SK-N-SH treated with all-trans-retinoic acid at 6 μM for 48 hours (cell line): ENCODE results near the gene RCOR2.

Experiments used
- ATAC-seq: fragments of 200-7000 bp; cut with Tn5 transposase; 3 replicates; pipeline ENCODE4 v1.9.1; 2020; ENCODE audit warnings: mild to moderate bottlenecking, moderate library complexity
- ARNTL ChIP-seq: fragments of 450-650 bp; formaldehyde crosslinking; IDR thresholded peaks from 2 replicates; pipeline ENCODE4 v1.5.0; 2020; ENCODE audit warnings: low read depth, mild to moderate bottlenecking, moderate library complexity, borderline replicate concordance
- BACH2 ChIP-seq: fragments of 250-450 bp; sonication (Bioruptor Pico); IDR thresholded peaks from 2 replicates; pipeline ENCODE4 v1.9.0; 2021; ENCODE audit warnings: mild to moderate bottlenecking, borderline replicate concordance
- CSDC2 ChIP-seq: fragments of 250-450 bp; sonication (Bioruptor Pico); IDR thresholded peaks from 2 replicates; pipeline ENCODE4 v1.5.0; 2020; ENCODE audit warnings: mild to moderate bottlenecking, moderate library complexity
- GLIS3 ChIP-seq: fragments of 250-450 bp; sonication (Bioruptor Pico); IDR thresholded peaks from 2 replicates; pipeline ENCODE4 v1.5.0; 2020; ENCODE audit warnings: mild to moderate bottlenecking, moderate library complexity
- ISL1 ChIP-seq: fragments of 250-450 bp; sonication (Bioruptor Pico); IDR thresholded peaks from 2 replicates; pipeline ENCODE4 v2.1.2; 2022; ENCODE audit warnings: mild to moderate bottlenecking, moderate library complexity
- OSR1 ChIP-seq: fragments of 250-450 bp; sonication (Bioruptor Pico); IDR thresholded peaks from 2 replicates; pipeline ENCODE4 v1.8.0; 2022; ENCODE audit warnings: moderate library complexity, mild to moderate bottlenecking, inconsistent platforms
- PPARA ChIP-seq: fragments of 250-450 bp; sonication (Bioruptor Pico); IDR thresholded peaks from 2 replicates; pipeline ENCODE4 v1.5.0; 2020; ENCODE audit warnings: mild to moderate bottlenecking, borderline replicate concordance
- RARB ChIP-seq: fragments of 250-450 bp; sonication (Bioruptor Pico); IDR thresholded peaks from 2 replicates; pipeline ENCODE4 v1.8.0; 2021; ENCODE audit warnings: mild to moderate bottlenecking, moderate library complexity
- SNAI2 ChIP-seq: fragments of 250-450 bp; sonication (Bioruptor Pico); IDR thresholded peaks from 2 replicates; pipeline ENCODE4 v1.5.0; 2020; ENCODE audit warnings: mild to moderate bottlenecking, moderate library complexity
- TCF4 ChIP-seq: fragments of 250-450 bp; sonication (Bioruptor Pico); IDR thresholded peaks from 2 replicates; pipeline ENCODE4 v1.8.0; 2021; ENCODE audit warnings: mild to moderate bottlenecking, moderate library complexity, borderline replicate concordance
- TOX ChIP-seq: fragments of 250-450 bp; sonication (Bioruptor Pico); IDR thresholded peaks from 2 replicates; pipeline ENCODE4 v1.8.0; 2021; ENCODE audit warnings: mild to moderate bottlenecking, moderate library complexity, borderline replicate concordance
- ZC3H10 ChIP-seq: fragments of 250-450 bp; sonication (Bioruptor Pico); IDR thresholded peaks from 2 replicates; pipeline ENCODE4 v1.5.1; 2021; ENCODE audit warnings: mild to moderate bottlenecking, moderate library complexity
- ZFP3 ChIP-seq: fragments of 250-450 bp; sonication (Bioruptor Pico); IDR thresholded peaks from 2 replicates; pipeline ENCODE4 v1.5.0; 2020; ENCODE audit warnings: mild to moderate bottlenecking, moderate library complexity
- ZFP30 ChIP-seq: fragments of 450-650 bp; formaldehyde crosslinking; IDR thresholded peaks from 2 replicates; pipeline ENCODE4 v1.5.0; 2022; ENCODE audit warnings: mild to moderate bottlenecking, moderate library complexity
- ZNF565 ChIP-seq: fragments of 450-650 bp; formaldehyde crosslinking; conservative IDR thresholded peaks from 2 replicates; pipeline ENCODE4 v1.5.0; 2020; ENCODE audit warnings: low read depth, mild to moderate bottlenecking, moderate library complexity
- ZNF8 ChIP-seq: fragments of 450-650 bp; formaldehyde crosslinking; IDR thresholded peaks from 2 replicates; pipeline ENCODE4 v1.5.0; 2020; ENCODE audit warnings: mild to moderate bottlenecking, moderate library complexity
- TF ChIP-seq, protein P1 (sequence below): fragments of 250-450 bp; sonication (Bioruptor Pico); IDR thresholded peaks from 2 replicates; pipeline ENCODE4 v1.5.1; 2021; ENCODE audit warnings: mild to moderate bottlenecking, moderate library complexity
- TF ChIP-seq, protein P2 (sequence below): fragments of 250-450 bp; sonication (Bioruptor Pico); IDR thresholded peaks from 2 replicates; pipeline ENCODE4 v1.8.0; 2020; ENCODE audit warnings: mild to moderate bottlenecking, moderate library complexity, borderline replicate concordance
- TF ChIP-seq, protein P3 (sequence below): fragments of 250-450 bp; sonication (Bioruptor Pico); IDR thresholded peaks from 2 replicates; pipeline ENCODE4 v1.8.0; 2021; ENCODE audit warnings: low read depth, mild to moderate bottlenecking, moderate library complexity, borderline replicate concordance
- TF ChIP-seq, protein P4 (sequence below): fragments of 250-450 bp; sonication (Bioruptor Pico); IDR thresholded peaks from 2 replicates; pipeline ENCODE4 v1.5.0; 2020; ENCODE audit warnings: mild to moderate bottlenecking, moderate library complexity
- TF ChIP-seq, protein P5 (sequence below): fragments of 250-450 bp; sonication (Bioruptor Pico); IDR thresholded peaks from 2 replicates; pipeline ENCODE4 v1.5.1; 2020; ENCODE audit warnings: low read depth, mild to moderate bottlenecking, moderate library complexity

Gene RCOR2

DNA sequence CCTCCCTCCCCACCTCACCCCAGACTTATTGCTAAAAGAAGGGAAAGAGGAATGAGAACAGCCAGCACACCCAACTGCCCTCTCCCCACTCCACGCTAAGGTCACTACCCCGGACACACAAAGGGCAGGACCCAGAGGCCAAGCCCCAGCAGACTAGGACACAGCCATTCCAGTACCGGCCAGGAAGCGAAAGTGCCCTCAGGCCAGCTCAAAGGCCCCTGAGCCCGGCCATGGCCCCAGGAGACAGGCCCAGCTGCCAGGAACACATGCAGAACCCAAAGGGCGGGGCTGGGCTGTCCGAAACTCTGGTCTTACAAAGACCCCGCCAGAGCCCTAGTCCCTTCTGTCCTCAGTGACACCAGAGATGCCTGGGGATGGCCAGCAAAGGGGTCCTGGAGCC is 5.5 kb downstream of the RCOR2 start:
- no peak for ATAC-seq
- TF ChIP-seq, protein P1, sequence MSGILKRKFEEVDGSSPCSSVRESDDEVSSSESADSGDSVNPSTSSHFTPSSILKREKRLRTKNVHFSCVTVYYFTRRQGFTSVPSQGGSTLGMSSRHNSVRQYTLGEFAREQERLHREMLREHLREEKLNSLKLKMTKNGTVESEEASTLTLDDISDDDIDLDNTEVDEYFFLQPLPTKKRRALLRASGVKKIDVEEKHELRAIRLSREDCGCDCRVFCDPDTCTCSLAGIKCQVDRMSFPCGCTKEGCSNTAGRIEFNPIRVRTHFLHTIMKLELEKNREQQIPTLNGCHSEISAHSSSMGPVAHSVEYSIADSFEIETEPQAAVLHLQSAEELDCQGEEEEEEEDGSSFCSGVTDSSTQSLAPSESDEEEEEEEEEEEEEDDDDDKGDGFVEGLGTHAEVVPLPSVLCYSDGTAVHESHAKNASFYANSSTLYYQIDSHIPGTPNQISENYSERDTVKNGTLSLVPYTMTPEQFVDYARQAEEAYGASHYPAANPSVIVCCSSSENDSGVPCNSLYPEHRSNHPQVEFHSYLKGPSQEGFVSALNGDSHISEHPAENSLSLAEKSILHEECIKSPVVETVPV (CRISPR knock-in tag), result no peak
- no peak for TF ChIP-seq SNAI2 (CRISPR knock-in tag)
- TF ChIP-seq, protein P2, sequence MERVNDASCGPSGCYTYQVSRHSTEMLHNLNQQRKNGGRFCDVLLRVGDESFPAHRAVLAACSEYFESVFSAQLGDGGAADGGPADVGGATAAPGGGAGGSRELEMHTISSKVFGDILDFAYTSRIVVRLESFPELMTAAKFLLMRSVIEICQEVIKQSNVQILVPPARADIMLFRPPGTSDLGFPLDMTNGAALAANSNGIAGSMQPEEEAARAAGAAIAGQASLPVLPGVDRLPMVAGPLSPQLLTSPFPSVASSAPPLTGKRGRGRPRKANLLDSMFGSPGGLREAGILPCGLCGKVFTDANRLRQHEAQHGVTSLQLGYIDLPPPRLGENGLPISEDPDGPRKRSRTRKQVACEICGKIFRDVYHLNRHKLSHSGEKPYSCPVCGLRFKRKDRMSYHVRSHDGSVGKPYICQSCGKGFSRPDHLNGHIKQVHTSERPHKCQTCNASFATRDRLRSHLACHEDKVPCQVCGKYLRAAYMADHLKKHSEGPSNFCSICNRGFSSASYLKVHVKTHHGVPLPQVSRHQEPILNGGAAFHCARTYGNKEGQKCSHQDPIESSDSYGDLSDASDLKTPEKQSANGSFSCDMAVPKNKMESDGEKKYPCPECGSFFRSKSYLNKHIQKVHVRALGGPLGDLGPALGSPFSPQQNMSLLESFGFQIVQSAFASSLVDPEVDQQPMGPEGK, result no peak
- no peak for TF ChIP-seq ZNF8 (CRISPR knock-in tag)
- TF ChIP-seq PPARA (CRISPR knock-in tag), result no peak
- no peak for TF ChIP-seq GLIS3 (CRISPR knock-in tag)
- TF ChIP-seq ARNTL (CRISPR knock-in tag), result no peak
- no peak for TF ChIP-seq BACH2 (CRISPR knock-in tag)
- TF ChIP-seq ZNF565, result no peak
- TF ChIP-seq CSDC2 (CRISPR knock-in tag), result no peak
- TF ChIP-seq OSR1 (CRISPR knock-in tag), result no peak
- no peak for TF ChIP-seq ZC3H10 (CRISPR knock-in tag)
- TF ChIP-seq RARB (CRISPR knock-in tag), result no peak
- TF ChIP-seq, protein P3, sequence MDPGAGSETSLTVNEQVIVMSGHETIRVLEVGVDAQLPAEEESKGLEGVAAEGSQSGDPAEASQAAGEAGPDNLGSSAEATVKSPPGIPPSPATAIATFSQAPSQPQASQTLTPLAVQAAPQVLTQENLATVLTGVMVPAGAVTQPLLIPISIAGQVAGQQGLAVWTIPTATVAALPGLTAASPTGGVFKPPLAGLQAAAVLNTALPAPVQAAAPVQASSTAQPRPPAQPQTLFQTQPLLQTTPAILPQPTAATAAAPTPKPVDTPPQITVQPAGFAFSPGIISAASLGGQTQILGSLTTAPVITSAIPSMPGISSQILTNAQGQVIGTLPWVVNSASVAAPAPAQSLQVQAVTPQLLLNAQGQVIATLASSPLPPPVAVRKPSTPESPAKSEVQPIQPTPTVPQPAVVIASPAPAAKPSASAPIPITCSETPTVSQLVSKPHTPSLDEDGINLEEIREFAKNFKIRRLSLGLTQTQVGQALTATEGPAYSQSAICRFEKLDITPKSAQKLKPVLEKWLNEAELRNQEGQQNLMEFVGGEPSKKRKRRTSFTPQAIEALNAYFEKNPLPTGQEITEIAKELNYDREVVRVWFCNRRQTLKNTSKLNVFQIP (CRISPR knock-in tag), result no peak
- TF ChIP-seq ISL1, result no peak
- TF ChIP-seq ZFP3 (CRISPR knock-in tag), result no peak
- TF ChIP-seq, protein P4, sequence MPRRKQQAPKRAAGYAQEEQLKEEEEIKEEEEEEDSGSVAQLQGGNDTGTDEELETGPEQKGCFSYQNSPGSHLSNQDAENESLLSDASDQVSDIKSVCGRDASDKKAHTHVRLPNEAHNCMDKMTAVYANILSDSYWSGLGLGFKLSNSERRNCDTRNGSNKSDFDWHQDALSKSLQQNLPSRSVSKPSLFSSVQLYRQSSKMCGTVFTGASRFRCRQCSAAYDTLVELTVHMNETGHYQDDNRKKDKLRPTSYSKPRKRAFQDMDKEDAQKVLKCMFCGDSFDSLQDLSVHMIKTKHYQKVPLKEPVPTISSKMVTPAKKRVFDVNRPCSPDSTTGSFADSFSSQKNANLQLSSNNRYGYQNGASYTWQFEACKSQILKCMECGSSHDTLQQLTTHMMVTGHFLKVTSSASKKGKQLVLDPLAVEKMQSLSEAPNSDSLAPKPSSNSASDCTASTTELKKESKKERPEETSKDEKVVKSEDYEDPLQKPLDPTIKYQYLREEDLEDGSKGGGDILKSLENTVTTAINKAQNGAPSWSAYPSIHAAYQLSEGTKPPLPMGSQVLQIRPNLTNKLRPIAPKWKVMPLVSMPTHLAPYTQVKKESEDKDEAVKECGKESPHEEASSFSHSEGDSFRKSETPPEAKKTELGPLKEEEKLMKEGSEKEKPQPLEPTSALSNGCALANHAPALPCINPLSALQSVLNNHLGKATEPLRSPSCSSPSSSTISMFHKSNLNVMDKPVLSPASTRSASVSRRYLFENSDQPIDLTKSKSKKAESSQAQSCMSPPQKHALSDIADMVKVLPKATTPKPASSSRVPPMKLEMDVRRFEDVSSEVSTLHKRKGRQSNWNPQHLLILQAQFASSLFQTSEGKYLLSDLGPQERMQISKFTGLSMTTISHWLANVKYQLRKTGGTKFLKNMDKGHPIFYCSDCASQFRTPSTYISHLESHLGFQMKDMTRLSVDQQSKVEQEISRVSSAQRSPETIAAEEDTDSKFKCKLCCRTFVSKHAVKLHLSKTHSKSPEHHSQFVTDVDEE (CRISPR knock-in tag), result no peak
- TF ChIP-seq ZFP30 (CRISPR knock-in tag), result no peak

DNA sequence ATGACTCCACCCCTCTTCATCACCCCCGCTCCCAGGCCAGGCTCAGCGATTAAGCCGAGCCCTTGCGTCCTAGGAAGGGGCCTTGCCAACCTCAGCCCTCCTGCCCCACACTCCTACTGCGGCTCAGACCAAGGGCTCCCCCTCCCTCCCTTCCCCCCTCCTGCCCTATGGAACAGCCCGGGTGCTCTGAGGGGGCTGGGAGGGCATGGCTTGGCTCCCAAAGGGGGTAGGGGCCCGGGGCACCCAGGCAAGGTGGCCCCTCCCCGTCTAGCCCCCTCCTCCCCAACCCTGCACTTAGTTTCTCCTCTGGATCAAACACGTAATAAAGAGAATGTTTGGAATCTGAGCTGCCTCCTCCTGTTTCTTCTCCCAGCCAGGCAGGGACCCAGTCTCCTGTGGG is 6.3 kb downstream of the RCOR2 start:
- TF ChIP-seq ZC3H10 (CRISPR knock-in tag), result no peak
- TF ChIP-seq GLIS3 (CRISPR knock-in tag), result no peak
- TF ChIP-seq ZFP30 (CRISPR knock-in tag), result no peak
- TF ChIP-seq TCF4 (CRISPR knock-in tag), result no peak
- no peak for TF ChIP-seq ARNTL (CRISPR knock-in tag)
- no peak for TF ChIP-seq ZNF8 (CRISPR knock-in tag)
- TF ChIP-seq SNAI2 (CRISPR knock-in tag), result no peak
- TF ChIP-seq, protein P5, sequence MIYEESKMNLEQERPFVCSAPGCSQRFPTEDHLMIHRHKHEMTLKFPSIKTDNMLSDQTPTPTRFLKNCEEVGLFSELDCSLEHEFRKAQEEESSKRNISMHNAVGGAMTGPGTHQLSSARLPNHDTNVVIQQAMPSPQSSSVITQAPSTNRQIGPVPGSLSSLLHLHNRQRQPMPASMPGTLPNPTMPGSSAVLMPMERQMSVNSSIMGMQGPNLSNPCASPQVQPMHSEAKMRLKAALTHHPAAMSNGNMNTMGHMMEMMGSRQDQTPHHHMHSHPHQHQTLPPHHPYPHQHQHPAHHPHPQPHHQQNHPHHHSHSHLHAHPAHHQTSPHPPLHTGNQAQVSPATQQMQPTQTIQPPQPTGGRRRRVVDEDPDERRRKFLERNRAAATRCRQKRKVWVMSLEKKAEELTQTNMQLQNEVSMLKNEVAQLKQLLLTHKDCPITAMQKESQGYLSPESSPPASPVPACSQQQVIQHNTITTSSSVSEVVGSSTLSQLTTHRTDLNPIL (CRISPR knock-in tag), result no peak
- TF ChIP-seq CSDC2 (CRISPR knock-in tag), result no peak
- TF ChIP-seq OSR1 (CRISPR knock-in tag), result no peak
- TF ChIP-seq TOX, result no peak
- no peak for TF ChIP-seq BACH2 (CRISPR knock-in tag)
- TF ChIP-seq, protein P2, result no peak

More for the DNA sequence above, 6.3 kb downstream of the RCOR2 start:
- no peak for ATAC-seq
